ENCODE data around the gene CUL2. TPM values are rescaled to one million over a fixed set of nuclear protein-coding genes. Genes with fewer than 3 reads are reported as not detected.

Gene CUL2
- total RNA-seq (10 to 100 TPM; 21.7 to 42.2 (median 34.6) TPM), polyA plus RNA-seq (10 to 100 TPM in 1 of 2 donors, 1 to 10 TPM in 1; 7.1 to 27.7 TPM)
- long read RNA-seq, donor 1, full-length matches to known transcripts, result 39 of 51 reads
- long read RNA-seq, donor 1, partial matches to known transcripts, result 7 of 51 reads
- long read RNA-seq, donor 1, other reads (novel, unspliced or antisense), result 5 of 51 reads
- long read RNA-seq, donor 2, full-length matches to known transcripts, result 98 of 138 reads
- long read RNA-seq, donor 2, partial matches to known transcripts, result 27 of 138 reads
- long read RNA-seq, donor 2, other reads (novel, unspliced or antisense), result 13 of 138 reads
- long read RNA-seq, donor 3, full-length matches to known transcripts, result 49 of 87 reads
- long read RNA-seq, donor 3, partial matches to known transcripts, result 34 of 87 reads
- long read RNA-seq, donor 3, other reads (novel, unspliced or antisense), result 4 of 87 reads

GRCh38 chr10:35090162-35090954 lies at the start of gene CUL2:
Gene CUL2 (minus strand): TSS chr10:35090341. CDS start chr10:35071317, 19,024 bp downstream.
- no peak for TF ChIP-seq POLR2A (IDR thresholded peaks at IDR 0.05)
- no peak for TF ChIP-seq CTCF (IDR thresholded peaks at IDR 0.05)
- Histone ChIP-seq H3K27me3 (no peaks in the 10 kb centered on the region), H3K9me3 (peaks cover 0 to 7% (median 0%) of the 10 kb centered on the region in 12 donors), H3K4me1 (peaks cover 4 to 43% (median 35%) of the 10 kb centered on the region in 12 donors), H3K4me3 (peak within 1 kb of the TSS; percentile 74 to 97 (median 91)), H3K36me3 (no peaks in the 10 kb centered on the region), H3K27ac (peak within 1 kb of the TSS; percentile 90 to 99 (median 97))
- ATAC-seq (peak; percentile 87 to 98 (median 98)), DNase-seq (peak; percentile 94 to 95 (median 94))
- WGBS, 4 donors, result 0 to 1% (median 0%) methylated on average over 27 to 59 of the region's 59 CpGs
- intact Hi-C loops (cut with DNase I), result no loop called here

DNA sequence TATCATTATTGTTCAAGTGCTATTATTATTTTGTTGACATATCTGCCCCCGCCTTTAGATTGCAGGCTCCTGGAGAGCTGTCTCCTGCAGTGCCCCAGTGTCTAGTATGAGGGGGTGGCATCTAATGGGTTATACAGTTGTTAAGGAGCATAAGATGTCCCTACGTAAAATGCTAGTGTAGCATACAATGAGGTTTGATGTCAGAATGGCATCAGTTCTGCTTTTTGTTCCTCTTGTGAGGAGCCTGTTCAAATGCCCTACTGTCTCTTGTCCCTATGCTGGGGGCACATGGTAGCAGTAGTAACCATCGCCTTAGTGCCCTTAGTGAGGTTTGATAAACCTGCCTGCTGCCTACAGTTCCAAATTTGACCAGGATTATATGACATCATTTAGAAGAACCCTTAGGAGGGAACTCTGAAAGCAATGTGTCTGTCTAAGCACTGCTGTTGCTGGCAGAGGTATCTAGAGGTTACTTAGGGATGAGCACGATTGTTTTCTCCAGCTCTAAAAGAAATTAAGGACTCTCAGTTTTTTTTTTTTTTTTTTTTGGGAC lies 46.2 kb upstream of the CUL2 start:
- no peaks in the 10 kb centered on the region for H3K36me3 ChIP-seq
- DNase-seq, result no peak
- 67 to 77% (median 72%) methylated on average over 4 of the region's 4 CpGs for WGBS, 4 donors
- H3K27me3 ChIP-seq, result no peaks in the 10 kb centered on the region
- peak; percentile 32 to 77 (median 37) for ATAC-seq
- no peak overlapping the region for H3K4me3 ChIP-seq
- H3K27ac ChIP-seq, result peak overlapping the region in 2 of 12 donors; percentile 22 to 46
- TF ChIP-seq CTCF (IDR thresholded peaks at IDR 0.05) (no peak), POLR2A (IDR thresholded peaks at IDR 0.05) (no peak)
- H3K9me3 ChIP-seq, result no peaks in the 10 kb centered on the region
- intact Hi-C loops (cut with DNase I), result no loop called here
- peaks cover 0 to 22% (median 5%) of the 10 kb centered on the region in 12 donors for H3K4me1 ChIP-seq

- DNase-seq (no peak), ATAC-seq (no peak)
- peaks cover 0 to 23% (median 5%) of the 10 kb centered on the region in 12 donors for H3K4me1 ChIP-seq
- whole genome bisulfite sequencing, 4 donors, result 61 to 73% (median 70%) methylated on average over 5 of the region's 5 CpGs
- H3K4me3 ChIP-seq, result no peak overlapping the region
- no peaks in the 10 kb centered on the region for H3K36me3 ChIP-seq
- TF ChIP-seq POLR2A (IDR thresholded peaks at IDR 0.05), result no peak
- no peak for TF ChIP-seq CTCF (IDR thresholded peaks at IDR 0.05)
- intact Hi-C loops (cut with DNase I), result no loop called here
- peak overlapping the region in 2 of 12 donors; percentile 22 to 46 for H3K27ac ChIP-seq
- no peaks in the 10 kb centered on the region for H3K9me3 ChIP-seq
- no peaks in the 10 kb centered on the region for H3K27me3 ChIP-seq
These were observed 45.7 kb upstream of the CUL2 start for GRCh38 chr10:35135861-35136260.
